Vagina (tissue), 2 donors: Measurements from ENCODE around the gene ARHGAP18. TPM values are rescaled to one million over a fixed set of nuclear protein-coding genes. Genes with fewer than 3 reads are reported as not detected.

Source experiments
- DNase-seq, 2 donors: peaks; one replicate each; pipeline ENCODE4 v3.0.0-alpha.2; 2017; ENCODE audit errors: extremely low spot score in 2 of 2
- H3K27ac ChIP-seq: fragments of 200-600 bp; sonication (generic); one replicate; pipeline ENCODE4 v1.5.1; 2019
- H3K27me3 ChIP-seq: fragments of 200-600 bp; sonication (generic); one replicate; pipeline ENCODE4 v1.5.1; 2019
- H3K36me3 ChIP-seq, 2 donors: fragments of 200-600 bp; sonication (generic); one replicate each; pipeline ENCODE4 v1.5.1; 2017 to 2019
- H3K4me1 ChIP-seq: fragments of 200-600 bp; sonication (generic); one replicate; pipeline ENCODE4 v1.5.1; 2019
- H3K4me3 ChIP-seq, 2 donors: fragments of 200-600 bp; sonication (generic); 1 replicate in 1 of 2; 2 replicates in 1 of 2; pipeline ENCODE4 v1.5.1; 2016 to 2019
- H3K9me3 ChIP-seq: fragments of 200-600 bp; sonication (generic); one replicate; pipeline ENCODE4 v1.5.1; 2019
- POLR2A ChIP-seq, 2 donors: fragments of 450-650 bp; IDR thresholded peaks; one replicate each; pipeline ENCODE4 v1.6.1; 2017; ENCODE audit warnings: antibody characterized with exemption in 2 of 2, mild to moderate bottlenecking in 2 of 2, moderate library complexity in 2 of 2
- POLR2AphosphoS5 ChIP-seq, 2 donors: sonication (generic); formaldehyde crosslinking; IDR thresholded peaks; one replicate each; pipeline ENCODE4 v1.9.0; 2017; ENCODE audit warnings: antibody characterized with exemption in 2 of 2, mild to moderate bottlenecking in 2 of 2, low read depth in 1 of 2; ENCODE audit not compliant: insufficient read depth in 1 of 2
- intact Hi-C: fragments of 100-400 bp; cut with DNase I; formaldehyde crosslinking; loops from one replicate; pipeline ENCODE4 v1.15.1; 2023
- total RNA-seq: library from RNA; depleted of rRNA; stranded (reverse); fragments of >200 nt; gene quantifications from one replicate; pipeline ENCODE4 v1.2.3, GENCODE V29; 2016
- TF ChIP-seq, protein P1 (sequence below), 3 experiments: fragments of 450-650 bp in 2 of 3; fragments of 200-600 bp in 1 of 3; sonication (generic) in 1 of 3; IDR thresholded peaks; one replicate each; pipeline ENCODE4 v1.5.1; 2017 to 2019; ENCODE audit warnings: antibody characterized with exemption in 3 of 3, mild to moderate bottlenecking in 2 of 3, moderate library complexity in 2 of 3

ARHGAP18 gene
- total RNA-seq, 1 donor from 2014 or later = 7.6 TPM

DNA sequence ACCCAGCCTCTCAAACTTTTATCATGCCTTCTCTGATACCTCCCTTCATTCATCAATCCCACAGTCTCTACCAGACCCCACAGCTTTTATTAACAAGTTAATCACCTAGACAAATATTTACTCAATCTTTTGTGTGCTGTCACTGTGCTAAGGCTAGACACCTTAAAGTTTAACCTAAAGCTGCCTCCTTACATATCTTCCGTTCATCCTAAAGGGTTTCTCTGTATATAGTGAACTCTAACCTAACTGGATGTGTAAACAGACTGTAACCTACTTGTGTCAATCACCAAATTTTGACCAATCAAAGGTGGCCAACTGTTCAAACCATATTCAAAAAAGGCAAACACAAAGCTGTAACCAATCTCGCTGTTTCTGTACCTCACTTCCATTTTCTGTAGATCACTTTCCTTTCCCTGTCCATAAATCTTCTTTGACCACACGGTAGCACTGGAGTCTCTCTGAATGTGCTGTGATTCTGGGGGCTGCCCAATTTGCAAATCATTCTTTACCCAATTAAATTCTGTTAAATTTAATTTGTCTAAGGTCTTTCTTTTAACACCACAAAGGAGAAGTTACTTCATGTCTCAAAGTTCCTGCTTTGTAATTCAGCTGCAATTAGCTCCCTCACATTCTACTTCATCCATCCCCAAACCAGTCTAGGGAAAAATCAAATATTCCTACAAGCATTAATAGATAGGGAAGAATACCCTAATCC lies 72.5 kb downstream of the ARHGAP18 start:
- TF ChIP-seq, protein P1, sequence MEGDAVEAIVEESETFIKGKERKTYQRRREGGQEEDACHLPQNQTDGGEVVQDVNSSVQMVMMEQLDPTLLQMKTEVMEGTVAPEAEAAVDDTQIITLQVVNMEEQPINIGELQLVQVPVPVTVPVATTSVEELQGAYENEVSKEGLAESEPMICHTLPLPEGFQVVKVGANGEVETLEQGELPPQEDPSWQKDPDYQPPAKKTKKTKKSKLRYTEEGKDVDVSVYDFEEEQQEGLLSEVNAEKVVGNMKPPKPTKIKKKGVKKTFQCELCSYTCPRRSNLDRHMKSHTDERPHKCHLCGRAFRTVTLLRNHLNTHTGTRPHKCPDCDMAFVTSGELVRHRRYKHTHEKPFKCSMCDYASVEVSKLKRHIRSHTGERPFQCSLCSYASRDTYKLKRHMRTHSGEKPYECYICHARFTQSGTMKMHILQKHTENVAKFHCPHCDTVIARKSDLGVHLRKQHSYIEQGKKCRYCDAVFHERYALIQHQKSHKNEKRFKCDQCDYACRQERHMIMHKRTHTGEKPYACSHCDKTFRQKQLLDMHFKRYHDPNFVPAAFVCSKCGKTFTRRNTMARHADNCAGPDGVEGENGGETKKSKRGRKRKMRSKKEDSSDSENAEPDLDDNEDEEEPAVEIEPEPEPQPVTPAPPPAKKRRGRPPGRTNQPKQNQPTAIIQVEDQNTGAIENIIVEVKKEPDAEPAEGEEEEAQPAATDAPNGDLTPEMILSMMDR (IDR thresholded peaks at IDR 0.05) = no peak
- TF ChIP-seq POLR2AphosphoS5 (IDR thresholded peaks at IDR 0.05; ENCODE audit: insufficient read depth in 1 of 2, low read depth in 1 of 2) (no peak), POLR2A (IDR thresholded peaks at IDR 0.05) (no peak)
- Histone ChIP-seq H3K4me3 (no peak overlapping the region), H3K27me3 (no peaks in the 10 kb centered on the region), H3K4me1 (peaks cover 7% of the 10 kb centered on the region), H3K36me3 (no peaks in the 10 kb centered on the region), H3K27ac (no peak overlapping the region), H3K9me3 (no peaks in the 10 kb centered on the region)
- intact Hi-C loops = no loop called here
- DNase-seq = no peak

DNA sequence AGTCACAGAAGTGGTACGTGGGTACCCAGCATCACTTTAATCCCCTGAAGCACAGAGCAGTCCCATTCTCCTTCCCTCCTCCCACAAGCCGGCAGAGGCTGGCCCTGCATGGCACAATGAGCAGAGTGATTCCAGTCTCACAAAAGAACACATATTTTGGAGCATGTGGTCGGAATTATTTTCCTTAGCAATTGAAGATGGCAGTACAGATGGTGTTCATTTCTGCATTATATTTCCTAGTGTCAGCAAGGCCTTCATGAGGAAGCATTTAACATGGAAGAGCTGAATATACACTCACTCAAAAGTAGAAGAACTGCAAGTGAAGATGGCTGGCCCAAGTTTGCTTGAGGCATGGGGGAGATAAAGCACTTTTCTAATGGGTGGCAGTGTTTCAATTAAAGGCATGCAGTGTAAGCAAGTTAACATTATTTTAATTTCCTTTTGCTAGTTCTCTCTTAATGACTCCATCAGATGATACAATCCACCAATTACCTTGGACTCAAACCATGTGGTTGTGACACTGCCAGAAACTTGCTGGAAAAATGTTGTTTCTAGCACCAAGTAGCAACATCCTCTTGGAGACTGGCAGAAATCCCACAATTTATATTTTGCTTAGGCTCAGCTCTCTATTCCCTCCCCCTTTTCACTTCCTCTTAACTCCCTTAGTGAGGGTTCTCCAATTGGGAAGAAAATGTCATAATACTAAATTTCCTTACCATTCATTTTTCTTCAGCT lies 74.4 kb downstream of the ARHGAP18 start:
- H3K36me3 ChIP-seq = no peaks in the 10 kb centered on the region
- H3K4me1 ChIP-seq = peaks cover 7% of the 10 kb centered on the region
- no peak overlapping the region for H3K4me3 ChIP-seq
- H3K27me3 ChIP-seq = no peaks in the 10 kb centered on the region
- intact Hi-C loops = no loop called here
- TF ChIP-seq, protein P1 (IDR thresholded peaks at IDR 0.05) = no peak
- H3K9me3 ChIP-seq = no peaks in the 10 kb centered on the region
- no peak for DNase-seq
- H3K27ac ChIP-seq = no peak overlapping the region

DNA sequence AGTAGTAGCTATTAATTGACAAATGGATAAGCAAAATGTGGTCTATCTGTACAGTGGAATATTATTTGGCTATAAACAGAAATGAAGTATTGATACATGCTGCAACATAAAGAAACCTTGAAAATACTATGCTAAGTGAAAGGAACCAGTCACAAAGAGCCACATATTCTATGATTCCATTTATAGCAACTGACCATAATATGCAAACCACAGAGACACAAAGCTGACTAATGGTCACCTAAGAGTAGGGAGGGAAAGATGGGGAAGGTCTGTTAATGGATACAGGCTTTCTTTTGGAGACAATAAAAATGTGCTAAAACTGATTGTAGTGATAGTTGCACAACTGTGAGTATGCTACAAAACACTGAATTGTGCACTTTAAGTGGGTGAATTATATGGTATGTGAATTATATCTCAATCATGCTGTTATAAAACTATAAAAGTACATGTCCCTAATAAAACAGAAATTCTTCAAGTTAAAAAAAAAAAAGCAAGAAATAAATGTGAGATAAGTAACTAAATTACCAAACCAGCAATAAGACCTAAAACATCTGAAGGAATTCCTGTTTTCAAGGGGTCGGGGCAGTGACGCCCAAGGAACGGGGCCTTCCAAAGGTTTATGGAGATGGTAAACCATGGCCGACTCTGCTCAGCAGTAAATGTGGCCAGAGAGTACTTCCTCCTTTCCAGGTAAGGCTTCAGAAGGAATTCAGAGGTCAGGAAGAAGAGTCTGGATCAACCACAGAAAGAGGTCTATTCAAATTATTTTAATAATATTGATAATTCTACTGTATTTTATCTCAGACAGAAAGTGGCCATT lies 75.4 kb downstream of the ARHGAP18 start:
- intact Hi-C loops = no loop called here
- Histone ChIP-seq H3K27ac (no peak overlapping the region), H3K9me3 (no peaks in the 10 kb centered on the region), H3K36me3 (no peaks in the 10 kb centered on the region), H3K4me1 (peaks cover 7% of the 10 kb centered on the region), H3K27me3 (no peaks in the 10 kb centered on the region), H3K4me3 (no peak overlapping the region)
- DNase-seq = no peak
- TF ChIP-seq POLR2A (IDR thresholded peaks at IDR 0.05) (no peak), POLR2AphosphoS5 (IDR thresholded peaks at IDR 0.05; ENCODE audit: insufficient read depth in 1 of 2, low read depth in 1 of 2) (no peak)
- TF ChIP-seq, protein P1 (IDR thresholded peaks at IDR 0.05) = no peak

DNA sequence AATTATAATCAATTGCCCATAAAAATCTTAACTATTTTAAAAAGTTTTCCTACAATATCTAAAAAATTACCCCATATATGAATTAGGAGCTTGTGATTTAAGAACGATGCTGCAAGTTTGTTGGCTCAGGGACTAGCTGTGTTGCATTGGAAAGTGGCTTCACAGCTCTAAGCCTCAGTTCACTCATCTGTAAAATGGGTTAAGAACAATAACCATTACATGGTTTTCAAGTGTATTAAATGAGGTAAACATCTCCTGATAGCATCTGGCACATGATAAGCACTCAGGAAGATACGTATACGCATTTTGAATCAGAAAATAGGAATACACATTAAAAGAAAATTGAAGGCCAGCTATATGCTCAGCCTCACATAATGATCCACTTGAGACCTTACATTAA lies 76.4 kb downstream of the ARHGAP18 start:
- Histone ChIP-seq H3K4me3 (no peak overlapping the region), H3K36me3 (no peaks in the 10 kb centered on the region), H3K9me3 (no peaks in the 10 kb centered on the region), H3K27ac (no peak overlapping the region), H3K27me3 (no peaks in the 10 kb centered on the region), H3K4me1 (peaks cover 7% of the 10 kb centered on the region)
- intact Hi-C loops = no loop called here
- TF ChIP-seq, protein P1 (IDR thresholded peaks at IDR 0.05) = no peak
- no peak for TF ChIP-seq POLR2A (IDR thresholded peaks at IDR 0.05)
- no peak for TF ChIP-seq POLR2AphosphoS5 (IDR thresholded peaks at IDR 0.05; ENCODE audit: insufficient read depth in 1 of 2, low read depth in 1 of 2)
- no peak for DNase-seq
